T follicular helper cell (primary cell): Measurements from ENCODE around the gene BCL11B.
A peak's percentile ranks its signal among the peaks of the same experiment; 100 is the strongest.

ENCODE experiments used
- DNase-seq: peaks from one replicate; pipeline ENCODE4 v3.0.0-alpha.2; 2020; ENCODE audit warnings: low read depth

The BCL11B gene

DNA sequence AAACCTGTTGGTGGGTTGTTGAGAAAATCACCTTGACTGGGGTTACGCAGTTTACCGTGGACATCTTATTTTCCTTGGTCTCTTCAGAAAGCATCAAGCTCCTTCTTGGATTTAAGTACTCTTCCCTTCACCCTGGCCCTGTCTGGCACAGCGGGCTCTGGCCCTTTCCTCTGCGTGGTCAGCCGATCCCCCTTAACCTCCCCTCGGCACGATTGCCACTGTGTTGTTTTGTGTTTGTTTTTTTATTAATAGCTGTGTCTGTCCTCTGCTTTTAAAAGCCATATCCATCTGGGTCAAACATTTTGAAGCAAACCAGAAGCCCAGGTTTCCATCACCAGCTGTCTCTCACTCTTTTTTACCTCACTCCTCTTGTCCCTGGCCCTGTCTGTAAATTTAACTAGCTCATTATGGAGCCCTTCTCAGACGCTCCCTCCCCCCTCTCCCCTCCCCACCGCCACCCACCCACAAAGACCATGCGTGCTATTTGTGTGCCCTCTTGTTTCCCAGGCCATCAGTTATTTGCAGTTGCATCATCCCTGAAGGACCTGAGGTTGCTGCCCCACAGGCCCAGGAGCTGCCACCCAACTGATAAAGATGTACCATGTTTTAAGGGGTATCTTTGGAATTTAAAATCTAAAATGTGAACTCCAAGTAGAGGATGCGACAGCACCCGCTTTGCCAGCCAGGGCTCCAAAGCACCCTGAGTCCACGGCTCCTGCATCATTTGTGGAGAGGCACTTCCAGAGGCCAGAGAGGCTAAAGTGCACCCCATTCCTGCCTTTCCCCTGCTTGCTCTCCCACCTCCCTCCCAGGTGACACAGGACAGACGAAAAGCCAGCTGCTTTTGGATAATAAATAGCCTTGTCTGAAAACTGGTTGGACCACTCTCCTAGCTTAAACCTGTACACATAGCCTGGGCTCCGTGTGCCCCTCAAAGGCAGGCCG, 3.9 kb downstream of the BCL11B start:
- no peak for DNase-seq

DNA sequence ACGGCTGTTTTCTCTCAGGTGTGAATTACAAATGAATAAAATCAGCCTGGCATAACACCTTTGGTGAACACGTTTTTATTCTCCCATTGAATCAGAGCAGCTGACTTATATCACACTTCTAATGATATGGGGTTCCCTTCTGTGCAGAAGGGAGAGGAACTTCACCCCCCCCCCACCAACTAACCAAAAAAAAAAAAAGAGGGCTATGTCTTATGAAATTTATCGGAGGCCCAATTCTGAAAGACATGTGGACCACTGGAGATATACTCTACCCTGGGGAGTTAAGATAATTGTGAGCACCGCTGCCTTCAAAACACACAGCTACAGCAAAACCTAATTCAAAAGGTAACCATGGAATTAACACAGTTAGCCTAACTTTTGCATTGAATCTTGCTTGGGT, 4.6 kb downstream of the BCL11B start:
- DNase-seq = no peak

DNA sequence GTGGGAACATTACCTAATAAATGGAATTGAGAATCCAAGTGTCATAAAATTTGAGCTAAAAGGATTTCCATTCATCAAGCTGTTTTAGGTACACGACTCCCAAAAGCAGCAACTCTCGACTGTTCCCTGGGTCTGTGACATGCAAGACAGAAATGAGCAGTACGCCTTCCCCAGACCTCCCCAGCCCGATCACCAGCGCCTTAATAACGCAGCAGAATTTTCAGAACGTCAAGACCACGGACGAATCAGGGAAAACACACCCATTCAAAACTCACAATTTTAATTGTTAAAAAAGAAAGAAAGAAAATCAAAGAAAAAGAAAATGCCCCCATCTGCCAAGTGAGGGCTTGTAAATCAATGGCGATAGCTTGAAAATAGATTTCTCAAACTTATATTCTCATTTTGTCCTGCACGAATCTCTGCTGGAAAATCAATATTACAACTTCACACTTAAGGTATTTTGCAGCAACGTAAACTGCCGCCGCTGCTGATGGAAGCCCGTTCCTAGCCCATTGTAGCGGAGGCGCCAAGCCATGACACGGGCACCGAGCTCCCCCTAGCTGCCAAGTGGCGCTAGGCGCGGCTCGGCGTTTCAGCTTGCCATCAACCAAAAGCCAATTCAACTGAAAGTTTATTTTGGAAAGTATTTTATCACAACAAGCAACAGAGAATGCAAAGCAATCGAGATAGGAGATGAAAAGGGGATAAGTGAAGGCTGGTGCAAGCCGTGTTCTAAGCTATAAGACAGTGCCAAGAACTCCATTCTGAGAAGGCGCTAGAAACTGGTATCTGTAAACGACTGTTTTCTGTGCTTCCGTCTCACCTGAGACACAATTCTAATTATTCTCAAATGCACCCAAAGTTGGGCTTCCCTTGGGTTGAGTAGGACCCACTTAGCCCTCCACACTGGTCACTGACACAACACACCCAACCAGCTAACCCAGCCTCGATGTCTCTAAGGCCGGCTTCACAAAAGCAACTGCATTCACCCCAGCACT, 5.5 kb downstream of the BCL11B start:
- DNase-seq = peak; percentile 88

DNA sequence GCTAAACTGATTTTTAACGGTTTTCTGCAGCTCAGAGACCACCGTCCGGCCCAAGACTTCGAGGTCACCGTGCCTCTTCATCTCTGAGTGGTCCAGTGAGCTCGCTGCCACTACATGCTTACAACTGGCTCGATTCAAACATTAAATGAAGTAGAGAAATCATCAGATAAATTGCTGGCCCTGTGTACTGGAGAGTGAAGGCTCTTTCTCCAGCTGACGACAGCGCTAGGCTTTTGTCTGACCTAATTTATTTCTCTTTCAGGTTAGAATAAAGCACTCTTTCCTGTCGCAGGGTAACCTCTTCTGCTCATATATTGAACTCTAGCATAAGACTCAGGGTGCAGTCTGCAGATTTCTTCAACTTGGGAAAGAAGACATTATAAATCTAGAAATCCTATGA, 6.4 kb downstream of the BCL11B start:
- DNase-seq = no peak

DNA sequence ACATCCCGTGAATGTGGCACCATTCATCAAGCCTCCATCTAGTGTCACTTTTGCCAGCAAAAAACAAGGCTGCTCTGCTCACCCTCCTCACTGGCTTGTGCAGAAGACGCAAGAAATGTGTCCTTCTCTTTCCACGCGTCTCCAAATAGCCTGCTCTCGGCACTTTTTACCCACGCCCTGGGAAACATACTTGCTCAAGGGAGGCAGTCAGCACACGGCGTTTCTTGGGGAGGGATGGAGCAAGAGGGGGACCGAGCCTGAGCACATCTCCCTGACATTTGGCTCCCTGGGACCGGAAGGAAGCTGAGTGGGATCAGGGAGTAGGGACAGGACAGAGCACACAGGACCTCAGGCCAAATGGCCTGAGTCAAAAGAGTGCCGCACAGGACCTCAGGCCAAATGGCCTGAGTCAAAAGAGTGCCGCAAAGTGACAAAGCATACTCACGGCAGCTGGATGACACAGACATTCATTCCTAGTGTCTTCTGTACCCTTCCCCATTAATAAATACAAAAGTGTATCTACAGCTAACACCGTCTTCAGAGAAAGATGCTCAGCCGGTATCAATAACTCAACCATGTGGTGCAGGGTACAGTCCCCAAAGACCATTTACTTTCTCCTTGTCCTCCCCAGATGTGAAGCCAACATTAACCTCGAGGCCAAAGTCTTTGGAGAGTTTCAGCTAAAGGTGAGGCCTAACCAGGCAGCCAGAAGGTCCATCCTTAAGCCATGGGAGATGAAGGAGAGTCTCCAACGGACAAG, 7.1 kb downstream of the BCL11B start:
- DNase-seq = no peak

DNA sequence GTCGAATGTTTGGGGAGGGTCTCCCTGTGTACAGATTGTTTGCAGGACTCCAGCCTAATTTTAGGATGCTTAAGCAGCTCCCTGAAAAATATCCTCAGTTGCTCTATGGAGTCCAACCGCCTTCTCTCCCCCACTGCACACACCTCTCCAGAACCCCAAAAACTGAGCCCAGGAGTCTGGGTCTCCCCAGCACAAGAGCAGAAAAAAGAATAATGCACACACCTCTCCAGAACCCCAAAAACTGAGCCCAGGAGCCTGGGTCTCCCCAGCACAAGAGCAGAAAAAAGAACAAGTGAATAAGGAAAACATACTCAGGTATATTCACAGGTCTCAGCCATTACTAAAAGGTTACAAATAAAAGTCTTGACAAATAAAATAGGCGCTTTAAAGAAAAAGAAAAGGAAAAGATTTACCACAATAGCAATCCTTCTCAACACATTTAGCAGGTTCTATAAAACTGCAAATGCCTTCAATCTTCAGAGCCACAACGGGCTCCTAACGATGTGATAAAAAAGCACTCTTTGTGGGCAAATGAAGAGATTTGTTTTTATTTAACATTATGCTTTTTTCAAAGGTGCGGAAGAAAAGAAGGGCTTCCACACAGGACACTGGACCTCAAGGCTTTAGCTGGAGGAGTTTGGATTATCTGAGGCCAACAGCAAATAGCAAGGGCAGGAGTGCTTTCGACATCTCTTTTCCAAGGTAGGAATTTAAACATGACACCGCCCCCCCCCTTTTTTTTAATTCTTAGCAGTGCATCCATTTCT, 8.2 kb downstream of the BCL11B start:
- no peak for DNase-seq

DNA sequence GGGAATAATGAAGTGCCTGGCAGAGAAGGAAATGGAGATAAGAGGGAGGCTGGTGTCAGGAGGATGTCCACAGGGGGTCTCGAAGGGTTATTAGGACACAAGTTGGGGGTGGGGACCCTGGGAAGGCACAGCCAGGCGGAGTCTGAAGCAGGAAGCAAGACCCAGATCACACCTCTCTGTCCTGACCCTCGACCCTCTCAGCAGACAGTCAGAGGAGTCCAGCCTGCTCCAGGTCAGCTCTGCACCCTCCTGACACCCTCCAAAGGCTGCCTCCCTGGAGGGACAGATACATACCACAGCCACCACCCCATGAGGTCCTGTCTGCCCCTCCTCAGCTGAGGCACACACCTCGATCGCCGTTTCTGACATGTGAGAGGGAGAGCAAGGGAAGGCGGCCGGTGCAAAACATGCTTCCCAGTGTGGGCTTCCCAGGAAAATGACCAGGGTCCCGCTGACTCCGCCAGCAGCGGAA, 9.0 kb downstream of the BCL11B start:
- no peak for DNase-seq

DNA sequence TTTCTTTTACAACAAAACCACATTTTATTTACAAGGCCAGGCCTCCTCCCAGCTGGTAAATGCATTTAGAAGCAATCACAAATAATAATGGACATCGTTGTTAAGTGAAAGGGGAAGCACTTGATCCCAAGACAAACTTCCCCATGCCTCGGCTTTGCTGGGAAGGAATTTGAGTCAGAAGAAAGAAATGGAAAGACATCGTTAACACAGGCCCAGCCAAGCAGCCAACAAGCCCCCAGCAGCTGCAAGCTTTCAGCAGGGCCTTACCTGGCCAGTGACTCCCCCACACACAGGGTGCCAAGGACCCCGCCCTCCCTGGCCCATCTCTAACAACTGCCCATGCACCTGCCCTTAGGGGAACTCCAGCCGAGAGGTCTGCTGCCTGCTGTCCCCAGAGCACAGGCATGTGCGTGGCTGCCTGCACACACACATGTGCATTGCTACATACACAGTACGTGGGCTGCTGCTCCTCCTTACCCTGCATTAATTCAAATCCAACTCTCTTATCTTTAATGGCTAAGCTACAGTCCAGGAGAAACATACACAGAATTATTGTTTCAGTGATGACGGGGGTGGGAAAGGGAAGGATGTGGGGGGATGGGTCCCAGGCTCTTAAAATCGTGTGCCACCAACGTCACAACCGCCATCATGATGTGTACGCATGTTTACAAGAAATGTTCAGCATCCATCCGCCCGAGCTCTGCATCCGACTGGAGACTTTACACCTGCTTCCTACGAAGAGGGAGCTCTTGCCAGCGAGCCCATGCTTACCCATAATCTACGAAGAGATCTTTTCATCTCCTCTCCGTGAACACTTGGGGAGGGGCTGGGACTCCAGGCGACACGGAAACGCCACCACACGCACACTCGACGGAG, 9.8 kb downstream of the BCL11B start:
- DNase-seq = peak; percentile 89

DNA sequence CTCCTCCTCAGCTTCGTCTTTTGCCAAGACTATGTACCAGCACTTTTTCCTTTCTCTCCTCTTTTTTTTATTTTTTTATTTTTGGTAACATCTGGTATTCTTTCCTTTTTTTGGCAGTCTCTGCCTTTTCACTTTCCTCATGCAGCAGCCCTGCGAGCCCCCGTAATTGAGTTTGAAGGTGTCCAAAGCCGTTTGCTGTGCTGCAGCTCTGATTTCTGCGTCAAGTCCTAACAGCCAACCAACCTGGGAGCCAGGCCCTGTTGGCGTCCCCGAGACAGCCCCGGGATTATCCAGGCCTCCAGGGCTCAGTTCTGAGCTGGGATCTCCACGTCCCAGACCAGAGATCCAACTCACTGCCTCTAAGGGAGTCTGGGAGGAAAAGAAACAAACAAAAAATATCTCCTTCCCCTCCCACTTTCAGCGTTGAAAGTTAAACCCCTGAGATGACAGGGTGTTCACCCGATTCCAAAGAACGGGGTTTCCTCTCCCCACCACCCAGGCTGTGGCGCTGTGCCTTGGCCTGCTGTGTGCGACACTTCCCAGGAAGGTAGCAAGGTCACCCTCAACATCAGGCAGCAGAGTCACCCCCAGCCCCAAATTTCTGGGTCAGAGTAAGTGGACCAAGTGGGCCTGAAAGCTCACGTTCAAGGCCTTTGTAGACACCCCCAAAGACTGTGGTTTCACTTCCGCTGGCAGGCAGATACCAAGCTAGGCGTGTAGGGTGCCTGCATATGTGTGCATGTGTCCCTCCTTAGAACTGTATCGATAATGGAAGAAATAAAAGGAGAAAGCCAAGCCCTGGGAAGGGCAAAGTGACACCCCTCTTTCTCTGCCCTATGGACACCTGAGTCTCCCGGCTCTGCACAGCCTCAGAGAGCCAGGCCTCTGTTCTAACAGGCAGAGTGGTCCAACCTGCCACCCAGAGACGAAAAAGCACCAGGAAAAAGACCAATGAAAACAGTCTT, 11.1 kb downstream of the BCL11B start:
- peak; percentile 52 for DNase-seq

DNA sequence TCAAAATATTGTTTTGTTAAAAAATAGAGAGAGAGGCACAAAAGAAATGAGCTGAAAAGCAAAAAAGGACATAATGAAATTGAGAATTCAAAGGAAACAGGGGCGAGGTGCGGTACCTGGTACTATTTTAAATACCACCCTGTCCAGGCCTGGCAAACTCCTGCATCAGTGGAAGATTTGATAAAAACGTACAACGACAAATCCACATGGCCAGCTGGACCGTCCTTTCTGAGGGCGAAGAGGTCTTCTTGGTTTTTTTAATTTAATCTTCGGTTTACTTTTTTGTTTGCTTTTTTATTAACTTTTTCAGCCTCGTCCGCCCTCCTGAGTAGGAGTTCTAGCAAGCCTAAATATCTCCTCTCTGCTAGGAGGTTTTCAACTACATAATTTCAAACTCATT, 11.9 kb downstream of the BCL11B start:
- DNase-seq = no peak

DNA sequence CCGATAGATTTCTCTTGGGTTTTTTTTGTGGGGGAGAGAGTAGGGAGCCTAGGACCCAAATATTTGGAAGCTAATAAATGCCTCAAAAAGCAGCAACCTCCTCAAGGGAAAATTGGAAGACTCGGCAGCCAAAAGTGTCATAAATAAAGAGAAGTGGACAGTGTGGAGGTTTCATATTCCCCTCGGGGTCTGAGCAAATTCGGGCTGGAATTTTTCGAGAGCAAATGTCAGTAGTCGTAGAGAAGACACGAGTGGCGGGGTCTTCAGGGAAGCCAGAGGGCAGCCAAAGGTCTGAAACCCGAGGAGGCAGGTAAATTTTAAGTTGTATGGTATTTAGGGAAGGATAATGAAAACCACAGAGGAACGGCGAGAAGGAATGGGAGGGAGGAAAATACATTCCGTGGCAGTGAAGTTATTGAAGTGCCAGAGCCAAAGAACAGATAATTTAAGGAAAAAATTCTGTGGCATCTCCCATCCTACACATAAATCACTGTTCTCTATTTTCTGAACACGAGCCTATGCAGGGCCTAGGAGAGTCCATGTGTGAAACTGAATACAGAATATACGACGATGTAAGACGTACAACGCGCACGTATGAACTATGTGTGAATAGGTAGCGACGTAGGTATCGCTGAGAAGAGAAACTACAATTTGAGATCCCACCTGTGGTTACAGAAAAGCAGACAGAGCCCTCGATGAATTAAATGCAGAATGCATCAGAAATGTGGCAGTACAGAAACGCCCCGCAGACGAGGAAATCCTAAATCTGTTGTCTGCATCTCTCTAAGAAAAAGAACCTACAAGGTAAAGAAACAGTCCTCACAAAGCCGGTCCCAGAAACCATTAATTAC, 12.9 kb downstream of the BCL11B start:
- peak; percentile 63 for DNase-seq

DNA sequence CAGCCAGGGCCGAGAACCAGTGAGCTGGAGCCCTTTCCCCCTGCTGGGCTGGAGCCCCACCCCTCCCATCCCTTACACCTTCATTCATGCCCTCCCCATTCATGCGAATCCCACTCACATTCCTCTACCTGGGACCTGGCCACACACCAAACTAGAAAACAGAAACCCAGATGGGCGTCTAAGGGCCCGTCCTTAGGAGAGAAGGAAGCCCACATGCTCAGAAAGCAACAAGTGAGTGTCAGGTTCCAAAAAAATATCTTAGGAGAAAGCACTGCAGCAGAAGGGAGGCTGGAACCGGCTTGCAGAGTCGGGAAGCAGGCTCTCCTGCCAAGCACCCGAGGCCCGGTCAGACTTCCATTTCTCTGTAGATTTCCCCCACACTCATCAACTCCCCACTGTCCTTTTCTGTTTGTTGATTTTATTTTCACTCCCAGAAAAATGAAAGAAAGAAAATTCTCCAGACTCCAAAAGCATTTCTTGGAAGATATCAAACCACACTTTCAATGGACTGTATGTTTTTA, 13.6 kb downstream of the BCL11B start:
- no peak for DNase-seq

DNA sequence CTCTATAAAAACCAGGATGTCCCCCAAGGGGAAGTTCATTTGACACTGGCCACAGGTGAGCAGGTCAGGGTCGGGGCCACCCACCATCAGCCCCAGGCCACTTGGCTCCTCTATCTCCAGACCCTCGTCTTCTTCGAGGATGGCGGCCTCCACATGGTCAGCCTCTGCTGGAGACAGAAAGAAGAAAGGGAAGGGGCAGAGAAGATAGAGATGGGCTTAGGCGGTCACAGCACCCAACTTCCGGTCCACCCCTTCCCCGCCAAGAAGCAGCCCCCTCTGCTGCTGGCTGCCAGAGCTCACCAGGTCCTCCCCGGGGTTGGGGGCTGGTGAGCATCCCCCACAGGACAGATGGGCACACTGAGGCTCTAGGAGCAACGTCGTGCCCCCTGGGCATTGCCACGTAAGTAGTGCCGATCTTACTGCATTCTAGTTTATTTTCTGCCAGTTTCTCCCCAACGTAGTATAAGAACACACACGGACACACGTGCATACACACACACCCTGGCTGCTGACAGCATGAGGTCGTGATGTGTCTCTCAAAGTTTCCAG, 14.2 kb downstream of the BCL11B start:
- no peak for DNase-seq

DNA sequence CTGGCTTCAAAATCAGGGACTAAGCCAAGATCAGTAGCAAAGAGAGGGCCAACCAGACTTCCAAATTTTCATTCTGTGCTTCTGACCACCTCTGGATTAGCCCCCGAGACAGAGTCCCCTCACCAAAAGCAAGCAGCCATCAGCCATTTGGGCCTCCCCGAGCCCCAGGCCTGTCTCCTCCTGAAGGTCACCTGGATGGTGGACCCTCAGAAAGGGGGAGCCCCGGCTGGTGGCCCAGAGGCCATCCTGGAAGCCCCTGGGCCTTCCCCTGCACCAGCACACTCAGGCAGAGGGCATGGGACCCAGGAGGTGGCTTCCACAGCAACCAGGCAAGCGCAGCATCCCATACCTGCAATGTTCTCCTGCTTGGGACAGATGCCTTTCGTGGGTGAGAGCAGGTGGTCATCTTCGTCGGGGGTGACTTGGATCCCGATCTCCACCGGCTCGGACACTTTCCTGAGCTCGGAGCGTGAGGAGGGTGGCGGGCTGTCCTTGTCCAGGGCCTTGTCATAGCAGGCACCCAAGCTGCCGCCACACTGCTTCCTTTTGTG, 14.8 kb downstream of the BCL11B start:
- no peak for DNase-seq

DNA sequence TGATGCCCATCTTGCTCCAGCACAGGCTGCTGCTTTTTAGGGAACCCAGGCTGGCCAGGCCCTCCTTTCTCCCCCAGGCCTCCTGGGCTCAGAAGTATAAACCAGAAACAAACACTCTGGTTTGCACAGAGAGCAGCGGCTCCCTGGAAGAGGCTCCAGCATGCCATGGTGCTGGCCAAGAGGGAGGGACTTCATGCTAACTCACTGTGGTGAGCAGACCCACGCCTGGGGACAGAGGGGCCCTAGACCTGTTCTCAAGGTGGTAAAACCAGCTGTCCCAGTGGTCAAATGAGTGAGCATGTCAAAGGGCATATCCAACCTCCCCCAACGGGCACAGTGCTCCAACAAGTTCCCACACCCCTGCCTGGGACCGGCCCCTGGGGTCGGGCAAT, 15.5 kb downstream of the BCL11B start:
- DNase-seq = no peak

DNA sequence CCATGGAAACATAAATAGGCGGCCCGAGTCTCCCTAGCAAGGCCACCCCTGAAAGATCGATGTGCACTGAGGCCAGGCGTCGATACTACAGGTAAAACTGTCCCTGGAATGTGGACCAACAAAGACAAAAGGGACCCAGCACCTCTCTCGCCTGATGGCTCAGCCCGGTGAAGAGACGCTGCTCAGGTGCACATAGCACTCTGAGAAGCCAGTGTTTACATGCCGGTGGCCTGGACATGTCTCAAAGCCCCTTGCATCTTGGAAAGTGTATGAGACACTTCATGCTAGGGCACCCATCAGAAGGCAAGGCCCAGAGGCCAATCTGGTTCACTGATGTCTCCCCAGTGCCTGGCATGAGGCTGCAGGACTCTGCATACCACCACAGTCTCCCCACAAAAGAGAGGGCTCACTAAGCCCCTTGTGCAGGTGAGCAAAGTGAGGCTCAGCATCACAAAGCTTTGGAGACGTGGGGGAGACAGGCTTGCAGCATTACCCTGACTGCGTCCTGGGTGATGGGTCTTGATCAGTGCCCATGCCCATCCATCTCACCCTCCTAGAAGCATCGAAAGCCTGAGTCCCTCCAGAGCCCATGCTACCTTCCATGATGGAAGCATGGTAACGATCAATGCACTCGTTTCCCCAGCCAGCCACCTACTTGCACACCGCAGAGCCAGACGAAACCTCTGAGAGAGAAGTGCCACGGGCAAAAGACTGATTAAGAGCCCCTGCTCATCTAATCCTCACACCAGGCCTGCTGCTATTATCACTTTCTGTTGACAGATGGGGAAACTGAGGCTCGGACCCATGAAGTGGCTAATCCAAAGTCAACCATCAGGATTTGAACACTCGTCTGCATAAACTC, 16.1 kb downstream of the BCL11B start:
- no peak for DNase-seq
